HG03575 (cell line): Measurements from ENCODE around the gene DUSP15.

ENCODE experiments used
- ATAC-seq: cut with Tn5 transposase; IDR thresholded peaks from one replicate; pipeline ENCODE4 v1.9.1; 2021; ENCODE audit not compliant: unreplicated experiment, insufficient number of reproducible peaks, low FRiP score; ENCODE audit errors: extremely low read depth

DUSP15 gene

GRCh38 chr20:31811198-31811597 is 59.1 kb downstream of the DUSP15 start:
- ATAC-seq: no peak
